ENCODE measurements around the gene MPIG6B.

Gene MPIG6B

GRCh38 chr6:31739639-31740396 is 16.6 kb downstream of the MPIG6B start, which contains the start of gene MSH5:
Gene MSH5, plus strand, starts transcription at chr6:31740005. Its CDS starts 462 bp downstream, at chr6:31740467.
- DNase-seq: peak; percentile 100

GRCh38 chr6:31740397-31741223 is 17.4 kb downstream of the MPIG6B start:
- DNase-seq: no peak

GRCh38 chr6:31741815-31742214 is 18.6 kb downstream of the MPIG6B start:
- no peak for DNase-seq

- DNase-seq: no peak
Observed at GRCh38 chr6:31742894-31743293, 19.7 kb downstream of the MPIG6B start.

GRCh38 chr6:31744422-31744821 is 21.2 kb downstream of the MPIG6B start:
- no peak for DNase-seq

GRCh38 chr6:31749301-31750036 is 26.3 kb downstream of the MPIG6B start:
- DNase-seq: no peak

- no peak for DNase-seq
Observed at GRCh38 chr6:31750411-31751022, 27.3 kb downstream of the MPIG6B start.

GRCh38 chr6:31752739-31753319 is 29.7 kb downstream of the MPIG6B start:
- DNase-seq: no peak

GRCh38 chr6:31758281-31758680 is 35.1 kb downstream of the MPIG6B start:
- no peak for DNase-seq

- DNase-seq: no peak
Observed at GRCh38 chr6:31760790-31761189, 37.6 kb downstream of the MPIG6B start.

- DNase-seq: no peak
Observed at GRCh38 chr6:31761343-31761742, 38.2 kb downstream of the MPIG6B start.

GRCh38 chr6:31762356-31762755 is 39.2 kb downstream of the MPIG6B start, which contains the start of gene SAPCD1:
Gene SAPCD1, plus strand, starts transcription at chr6:31762656. Its CDS starts 399 bp downstream, at chr6:31763055.
- DNase-seq: no peak

- DNase-seq: no peak
Observed at GRCh38 chr6:31762878-31763618, 39.9 kb downstream of the MPIG6B start.

GRCh38 chr6:31763619-31763940 is 40.4 kb downstream of the MPIG6B start:
- DNase-seq: no peak

- no peak for DNase-seq
Observed at GRCh38 chr6:31764198-31764597, 41.0 kb downstream of the MPIG6B start.

GRCh38 chr6:31765559-31765909 is 42.4 kb downstream of the MPIG6B start:
- no peak for DNase-seq

- DNase-seq: peak; percentile 76
Observed at GRCh38 chr6:31765910-31766794, 43.0 kb downstream of the MPIG6B start.

GRCh38 chr6:31767096-31767645 is 44.0 kb downstream of the MPIG6B start:
- no peak for DNase-seq

- no peak for DNase-seq
Observed at GRCh38 chr6:31768363-31769257, 45.4 kb downstream of the MPIG6B start.
